Astrocyte of the spinal cord (primary cell): Measurements from ENCODE around the gene ERG.

Experiments used
- DNase-seq: peaks from one replicate; pipeline ENCODE4 v3.0.0; 2011; ENCODE audit warnings: low read depth, low spot score
- H3K4me3 ChIP-seq: 2 replicates; pipeline ENCODE4 v1.5.1; 2011; ENCODE audit warnings: low read depth, mild to moderate bottlenecking, low read length, moderate library complexity
- in situ Hi-C: cut with HindIII; loops from 2 replicates; pipeline ENCODE4 v1.10.0; 2017; ENCODE audit warnings: low sequenced_read_pairs
- TF ChIP-seq, protein P1 (sequence below): IDR thresholded peaks from 2 replicates; pipeline ENCODE4 v1.5.1; 2012; ENCODE audit warnings: low read depth, mild to moderate bottlenecking, low read length, inconsistent platforms

Gene ERG

DNA sequence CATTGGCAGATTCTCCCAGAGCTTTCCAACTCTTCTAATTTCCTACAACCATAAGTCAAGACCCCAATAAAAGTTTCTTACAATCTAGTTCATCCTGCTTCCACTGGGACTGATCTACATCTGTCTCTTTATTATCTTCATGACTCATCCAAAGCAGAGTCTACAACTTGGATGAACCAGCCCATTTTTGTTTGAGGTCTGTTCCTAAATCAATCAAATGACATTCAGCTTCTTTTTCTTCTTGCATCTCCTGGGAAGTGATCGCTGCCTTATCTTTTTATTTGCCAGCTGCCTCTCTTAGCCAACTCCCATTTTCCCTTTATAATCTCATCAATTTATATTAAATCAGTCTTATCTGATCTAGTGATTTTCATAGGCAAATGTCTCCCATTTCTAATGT lies 105.6 kb downstream of the ERG start:
- no peak for DNase-seq
- in situ Hi-C loops, result no loop called here

GRCh38 chr21:38389896-38390295 lies 108.4 kb downstream of the ERG start:
- TF ChIP-seq, protein P1, sequence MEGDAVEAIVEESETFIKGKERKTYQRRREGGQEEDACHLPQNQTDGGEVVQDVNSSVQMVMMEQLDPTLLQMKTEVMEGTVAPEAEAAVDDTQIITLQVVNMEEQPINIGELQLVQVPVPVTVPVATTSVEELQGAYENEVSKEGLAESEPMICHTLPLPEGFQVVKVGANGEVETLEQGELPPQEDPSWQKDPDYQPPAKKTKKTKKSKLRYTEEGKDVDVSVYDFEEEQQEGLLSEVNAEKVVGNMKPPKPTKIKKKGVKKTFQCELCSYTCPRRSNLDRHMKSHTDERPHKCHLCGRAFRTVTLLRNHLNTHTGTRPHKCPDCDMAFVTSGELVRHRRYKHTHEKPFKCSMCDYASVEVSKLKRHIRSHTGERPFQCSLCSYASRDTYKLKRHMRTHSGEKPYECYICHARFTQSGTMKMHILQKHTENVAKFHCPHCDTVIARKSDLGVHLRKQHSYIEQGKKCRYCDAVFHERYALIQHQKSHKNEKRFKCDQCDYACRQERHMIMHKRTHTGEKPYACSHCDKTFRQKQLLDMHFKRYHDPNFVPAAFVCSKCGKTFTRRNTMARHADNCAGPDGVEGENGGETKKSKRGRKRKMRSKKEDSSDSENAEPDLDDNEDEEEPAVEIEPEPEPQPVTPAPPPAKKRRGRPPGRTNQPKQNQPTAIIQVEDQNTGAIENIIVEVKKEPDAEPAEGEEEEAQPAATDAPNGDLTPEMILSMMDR, result no peak
- no peak for DNase-seq
- no peak overlapping the region for H3K4me3 ChIP-seq
- in situ Hi-C loops, result no loop called here

More for the DNA sequence above, 105.6 kb downstream of the ERG start:
- no peak overlapping the region for H3K4me3 ChIP-seq
- TF ChIP-seq, protein P1, result no peak

- no peak for DNase-seq
- TF ChIP-seq, protein P1, result no peak
- in situ Hi-C loops, result no loop called here
- no peak overlapping the region for H3K4me3 ChIP-seq
These were observed 109.0 kb downstream of the ERG start for GRCh38 chr21:38389354-38389676.

- TF ChIP-seq, protein P1, result no peak
- in situ Hi-C loops, result no loop called here
- no peak for DNase-seq
- H3K4me3 ChIP-seq, result no peak overlapping the region
These were observed 109.5 kb downstream of the ERG start for GRCh38 chr21:38388647-38389353.

GRCh38 chr21:38388203-38388602 lies 110.1 kb downstream of the ERG start:
- in situ Hi-C loops, result no loop called here
- H3K4me3 ChIP-seq, result no peak overlapping the region
- peak; percentile 8 for DNase-seq
- TF ChIP-seq, protein P1, result no peak

- no peak overlapping the region for H3K4me3 ChIP-seq
- TF ChIP-seq, protein P1, result no peak
- in situ Hi-C loops, result no loop called here
- peak; percentile 12 for DNase-seq
These were observed 111.3 kb downstream of the ERG start for GRCh38 chr21:38386967-38387366.
